OCI-LY3 (cell line): ENCODE results near the gene CCR7.

Experiments used
- H2AFZ ChIP-seq: fragments of 200-600, 300-600 bp; shearing (Covaris generic); 2 replicates; pipeline ENCODE4 v1.6.0; 2014; ENCODE audit warnings: antibody characterized with exemption, low read depth, low read length
- H3K27ac ChIP-seq: fragments of 200-600, 300-600 bp; sonication (generic); 2 replicates; pipeline ENCODE4 v1.5.1; 2014; ENCODE audit warnings: mild to moderate bottlenecking, low read length, moderate library complexity, mixed read lengths
- H3K27me3 ChIP-seq: fragments of 200-600, 300-600 bp; sonication (generic); 2 replicates; pipeline ENCODE4 v1.6.1; 2014; ENCODE audit warnings: low read depth, low read length, mixed read lengths
- H3K36me3 ChIP-seq: fragments of 200-600, 300-600 bp; sonication (generic); replicated peaks from 2 replicates; pipeline ENCODE3; 2014; ENCODE audit warnings: low read depth, low read length, mixed read lengths
- H3K4me1 ChIP-seq: fragments of 300-600, 200-600 bp; sonication (generic); 2 replicates; pipeline ENCODE4 v1.6.1; 2014; ENCODE audit warnings: low read length, mixed read lengths
- H3K4me2 ChIP-seq: fragments of 200-600, 300-600 bp; sonication (generic); 2 replicates; pipeline ENCODE4 v1.6.1; 2014; ENCODE audit warnings: low read length, mixed read lengths
- H3K4me3 ChIP-seq: fragments of 300-600, 200-600 bp; sonication (generic); 2 replicates; pipeline ENCODE4 v1.5.1; 2014; ENCODE audit warnings: antibody characterized with exemption, mild to moderate bottlenecking, low read length, moderate library complexity
- H3K79me2 ChIP-seq: fragments of 300-600, 200-600 bp; shearing (Covaris generic); 2 replicates; pipeline ENCODE4 v1.6.1; 2014; ENCODE audit warnings: mild to moderate bottlenecking, low read length, mixed read lengths
- H3K9ac ChIP-seq: fragments of 300-600, 200-600 bp; shearing (Covaris generic); 2 replicates; pipeline ENCODE4 v1.6.0; 2014; ENCODE audit warnings: mild to moderate bottlenecking, low read length, moderate library complexity
- H3K9me3 ChIP-seq: fragments of 200-600, 300-600 bp; shearing (Covaris generic); 2 replicates; pipeline ENCODE4 v1.6.1; 2014; ENCODE audit warnings: low read length, mixed read lengths; ENCODE audit not compliant: insufficient read depth
- H4K20me1 ChIP-seq: fragments of 200-600, 300-600 bp; sonication (generic); 2 replicates; pipeline ENCODE4 v1.6.1; 2016; ENCODE audit warnings: low read length, mixed read lengths; ENCODE audit not compliant: insufficient read depth
- CTCF ChIP-seq: fragments of 200-600, 300-600 bp; sonication (generic); IDR thresholded peaks from 2 replicates; pipeline ENCODE4 v1.5.1; 2014; ENCODE audit warnings: antibody characterized with exemption, low read length, low read depth
- EZH2phosphoT487 ChIP-seq: fragments of 200-600 bp; shearing (Covaris generic); IDR thresholded peaks from 2 replicates; pipeline ENCODE4 v1.6.1; 2018; ENCODE audit warnings: antibody characterized with exemption, mixed run types, low read depth

Gene CCR7

GRCh38 chr17:40535924-40536294, 29.4 kb downstream of the CCR7 start:
- Histone ChIP-seq H3K4me2 (no peak overlapping the region), H3K27me3 (no peaks in the 10 kb centered on the region), H3K36me3 (no peaks in the 10 kb centered on the region), H3K4me1 (peaks cover 64% of the 10 kb centered on the region), H4K20me1 (no peaks in the 10 kb centered on the region), H3K9ac (no peak overlapping the region), H3K9me3 (no peaks in the 10 kb centered on the region), H3K27ac (no peak overlapping the region), H3K4me3 (no peak overlapping the region), H3K79me2 (no peaks in the 10 kb centered on the region), H2AFZ (no peak overlapping the region)
- TF ChIP-seq EZH2phosphoT487: no peak
- no peak for TF ChIP-seq CTCF

GRCh38 chr17:40535438-40535837, 29.8 kb downstream of the CCR7 start:
- Histone ChIP-seq H4K20me1 (no peaks in the 10 kb centered on the region), H2AFZ (no peak overlapping the region), H3K4me2 (no peak overlapping the region), H3K36me3 (no peaks in the 10 kb centered on the region), H3K9me3 (no peaks in the 10 kb centered on the region), H3K9ac (no peak overlapping the region), H3K4me1 (peaks cover 64% of the 10 kb centered on the region), H3K4me3 (no peak overlapping the region), H3K79me2 (no peaks in the 10 kb centered on the region), H3K27ac (no peak overlapping the region), H3K27me3 (no peaks in the 10 kb centered on the region)
- TF ChIP-seq CTCF (no peak), EZH2phosphoT487 (no peak)

- Histone ChIP-seq H3K27ac (peak overlapping the region; percentile 48; the same call in 1 of the 2 replicates), H3K27me3 (no peaks in the 10 kb centered on the region), H3K4me2 (peak overlapping the region; percentile 77), H3K9ac (peak overlapping the region; percentile 63; the same call in 1 of the 2 replicates), H3K4me1 (peaks cover 69% of the 10 kb centered on the region), H3K9me3 (no peaks in the 10 kb centered on the region), H4K20me1 (no peaks in the 10 kb centered on the region), H3K36me3 (no peaks in the 10 kb centered on the region), H2AFZ (no peak overlapping the region), H3K4me3 (peak overlapping the region; percentile 71; the same call in 1 of the 2 replicates), H3K79me2 (no peaks in the 10 kb centered on the region)
- no peak for TF ChIP-seq EZH2phosphoT487
- TF ChIP-seq CTCF: no peak
Observed at GRCh38 chr17:40534371-40535189, 30.7 kb downstream of the CCR7 start.

GRCh38 chr17:40533896-40534295, 31.4 kb downstream of the CCR7 start:
- Histone ChIP-seq H3K9ac (peak overlapping the region; percentile 63), H3K4me1 (peaks cover 69% of the 10 kb centered on the region), H2AFZ (peak overlapping the region; percentile 51; the same call in 1 of the 2 replicates), H3K4me2 (peak overlapping the region; percentile 77), H4K20me1 (no peaks in the 10 kb centered on the region), H3K36me3 (no peaks in the 10 kb centered on the region), H3K27me3 (no peaks in the 10 kb centered on the region), H3K9me3 (no peaks in the 10 kb centered on the region), H3K27ac (peak overlapping the region; percentile 48), H3K79me2 (no peaks in the 10 kb centered on the region), H3K4me3 (peak overlapping the region; percentile 71)
- no peak for TF ChIP-seq CTCF
- no peak for TF ChIP-seq EZH2phosphoT487
